GM18520 (cell line): ENCODE results near the gene NRDE2.

Experiments
- ATAC-seq: cut with Tn5 transposase; IDR thresholded peaks from one replicate; pipeline ENCODE4 v1.9.1; 2021; ENCODE audit not compliant: unreplicated experiment

Gene NRDE2, protein sequence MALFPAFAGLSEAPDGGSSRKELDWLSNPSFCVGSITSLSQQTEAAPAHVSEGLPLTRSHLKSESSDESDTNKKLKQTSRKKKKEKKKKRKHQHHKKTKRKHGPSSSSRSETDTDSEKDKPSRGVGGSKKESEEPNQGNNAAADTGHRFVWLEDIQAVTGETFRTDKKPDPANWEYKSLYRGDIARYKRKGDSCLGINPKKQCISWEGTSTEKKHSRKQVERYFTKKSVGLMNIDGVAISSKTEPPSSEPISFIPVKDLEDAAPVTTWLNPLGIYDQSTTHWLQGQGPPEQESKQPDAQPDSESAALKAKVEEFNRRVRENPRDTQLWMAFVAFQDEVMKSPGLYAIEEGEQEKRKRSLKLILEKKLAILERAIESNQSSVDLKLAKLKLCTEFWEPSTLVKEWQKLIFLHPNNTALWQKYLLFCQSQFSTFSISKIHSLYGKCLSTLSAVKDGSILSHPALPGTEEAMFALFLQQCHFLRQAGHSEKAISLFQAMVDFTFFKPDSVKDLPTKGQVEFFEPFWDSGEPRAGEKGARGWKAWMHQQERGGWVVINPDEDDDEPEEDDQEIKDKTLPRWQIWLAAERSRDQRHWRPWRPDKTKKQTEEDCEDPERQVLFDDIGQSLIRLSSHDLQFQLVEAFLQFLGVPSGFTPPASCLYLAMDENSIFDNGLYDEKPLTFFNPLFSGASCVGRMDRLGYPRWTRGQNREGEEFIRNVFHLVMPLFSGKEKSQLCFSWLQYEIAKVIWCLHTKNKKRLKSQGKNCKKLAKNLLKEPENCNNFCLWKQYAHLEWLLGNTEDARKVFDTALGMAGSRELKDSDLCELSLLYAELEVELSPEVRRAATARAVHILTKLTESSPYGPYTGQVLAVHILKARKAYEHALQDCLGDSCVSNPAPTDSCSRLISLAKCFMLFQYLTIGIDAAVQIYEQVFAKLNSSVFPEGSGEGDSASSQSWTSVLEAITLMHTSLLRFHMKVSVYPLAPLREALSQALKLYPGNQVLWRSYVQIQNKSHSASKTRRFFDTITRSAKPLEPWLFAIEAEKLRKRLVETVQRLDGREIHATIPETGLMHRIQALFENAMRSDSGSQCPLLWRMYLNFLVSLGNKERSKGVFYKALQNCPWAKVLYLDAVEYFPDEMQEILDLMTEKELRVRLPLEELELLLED

DNA sequence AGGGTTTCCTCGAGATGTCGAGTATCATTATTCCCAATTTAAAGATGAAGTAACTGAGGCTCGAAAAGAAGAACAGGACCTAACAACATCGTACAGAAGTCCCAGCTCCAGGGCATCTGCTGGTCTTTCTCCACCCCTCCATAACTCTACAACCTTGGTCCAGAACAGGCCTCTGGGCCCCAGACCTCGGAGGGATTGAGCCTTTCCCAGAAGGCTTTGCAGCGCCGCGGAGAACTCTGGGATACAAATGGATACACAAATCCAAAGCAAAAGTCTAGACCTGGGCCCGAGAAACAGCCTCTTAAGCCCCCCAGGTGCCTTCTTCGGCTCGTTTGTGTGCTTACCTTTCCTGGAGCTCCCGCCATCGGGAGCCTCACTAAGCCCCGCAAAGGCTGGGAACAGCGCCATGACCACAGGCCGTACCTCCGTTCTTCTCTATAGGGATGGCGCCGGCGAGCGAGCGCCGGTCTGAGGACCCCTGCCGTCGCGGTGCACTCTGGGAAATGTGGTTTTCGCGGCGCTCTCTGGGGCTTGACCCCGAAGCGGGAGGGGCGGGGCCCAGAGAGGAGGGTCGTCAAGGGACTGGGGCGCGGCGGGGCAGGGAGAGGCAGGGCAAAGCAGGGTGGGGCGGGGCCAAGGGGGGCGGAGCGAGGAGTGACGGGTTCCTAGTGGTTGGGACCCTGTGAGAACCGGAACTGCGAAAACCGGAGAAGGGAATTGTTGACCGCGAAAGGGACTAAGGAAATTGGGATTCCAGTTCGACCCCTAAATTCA is at the start of gene NRDE2:
NRDE2 (minus strand) TSS at position 445 of the 774 bp plus-strand sequence; CDS start at position 408, 37 bp downstream.
- ATAC-seq, result peak; percentile 89

DNA sequence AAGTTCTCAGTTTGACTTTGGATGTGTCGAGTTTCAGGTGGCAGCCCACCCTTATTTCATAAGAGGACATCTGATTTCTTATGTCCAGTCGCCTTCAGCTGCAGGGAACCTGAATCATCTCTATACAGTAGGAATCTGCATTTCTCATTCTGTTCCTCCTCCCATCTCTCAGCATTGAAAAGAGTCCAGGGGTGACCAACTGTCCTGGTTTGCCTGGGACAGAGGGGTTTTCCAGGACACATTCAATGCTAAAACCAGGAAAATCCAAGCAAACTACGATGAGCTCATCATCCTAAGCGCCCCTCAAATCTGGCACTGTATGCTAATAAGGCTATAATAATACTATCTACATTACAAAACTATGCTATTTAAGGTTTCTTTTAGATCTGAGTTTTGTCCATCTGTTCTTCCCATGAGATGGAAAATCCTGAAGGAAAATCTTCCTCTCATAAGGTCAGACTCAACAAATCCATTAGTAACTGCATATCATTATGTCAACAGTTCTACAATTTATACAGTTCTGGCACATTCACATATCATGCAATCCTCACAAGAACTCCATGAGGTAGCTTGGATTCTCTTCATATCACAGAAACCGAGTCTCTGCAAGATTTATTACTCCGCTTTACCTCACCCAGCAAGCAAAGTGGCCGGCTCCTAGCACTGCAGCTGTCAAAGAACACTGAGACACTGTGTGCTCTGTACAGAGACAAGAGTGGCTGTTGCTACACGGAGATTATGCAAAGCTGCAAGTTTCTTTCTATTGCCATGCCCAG is 49.5 kb upstream of the NRDE2 start:
- ATAC-seq, result no peak

DNA sequence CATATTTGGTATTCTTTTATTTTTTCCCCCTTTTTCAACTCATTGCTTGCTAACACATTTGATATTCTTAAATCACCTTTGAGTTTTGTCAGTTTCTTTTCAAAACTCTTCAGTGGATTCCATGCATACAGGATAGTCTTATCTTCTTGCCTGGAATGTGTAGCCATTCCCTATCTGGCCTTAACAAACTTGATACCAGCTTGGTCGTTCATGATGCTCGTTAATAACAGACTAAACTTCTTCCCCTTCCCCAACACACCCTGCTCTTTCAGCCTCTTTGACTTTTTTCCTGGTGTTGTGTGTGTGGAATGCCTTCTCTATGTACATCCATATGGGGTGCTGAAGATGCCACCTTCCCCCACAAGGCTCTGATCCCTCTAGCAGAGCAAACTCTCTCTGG is 47.4 kb upstream of the NRDE2 start:
- ATAC-seq, result no peak

DNA sequence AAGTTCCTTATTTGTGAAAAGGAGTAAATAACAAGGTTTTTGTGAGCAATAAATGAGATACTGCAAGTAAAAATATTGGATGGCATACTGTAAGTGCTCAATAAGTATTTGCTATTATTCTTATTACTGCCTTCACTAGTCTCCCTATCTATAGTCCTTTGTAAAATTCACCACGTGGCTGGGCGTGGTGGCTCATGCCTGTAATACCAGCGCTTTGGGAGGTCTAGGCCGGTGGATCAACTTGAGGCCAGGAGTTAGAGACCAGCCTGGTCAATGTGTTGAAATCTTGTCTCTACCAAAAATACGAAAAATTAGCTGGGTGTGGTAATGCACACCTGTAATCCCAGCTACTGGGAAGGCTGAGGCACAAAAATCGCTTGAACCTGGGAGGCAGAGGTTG is 46.5 kb upstream of the NRDE2 start:
- ATAC-seq, result no peak

DNA sequence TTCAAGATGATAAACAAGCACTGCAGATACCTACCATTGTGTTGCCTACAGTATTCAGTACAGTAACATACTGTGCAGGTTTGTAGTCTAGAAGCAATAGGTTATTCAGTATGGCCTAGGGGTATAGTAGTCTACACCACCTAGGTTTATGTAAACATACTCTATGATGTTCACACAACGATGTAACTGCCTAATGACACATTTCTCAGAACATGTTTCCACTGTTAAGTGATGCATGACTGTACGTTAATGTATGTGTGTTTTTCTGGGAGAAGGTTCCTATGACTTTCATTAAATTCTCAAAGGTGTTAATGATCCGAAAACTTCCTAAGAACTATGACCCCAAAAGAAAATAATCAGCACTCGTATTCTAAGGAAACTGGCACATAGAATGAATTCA is 44.2 kb upstream of the NRDE2 start:
- no peak for ATAC-seq

DNA sequence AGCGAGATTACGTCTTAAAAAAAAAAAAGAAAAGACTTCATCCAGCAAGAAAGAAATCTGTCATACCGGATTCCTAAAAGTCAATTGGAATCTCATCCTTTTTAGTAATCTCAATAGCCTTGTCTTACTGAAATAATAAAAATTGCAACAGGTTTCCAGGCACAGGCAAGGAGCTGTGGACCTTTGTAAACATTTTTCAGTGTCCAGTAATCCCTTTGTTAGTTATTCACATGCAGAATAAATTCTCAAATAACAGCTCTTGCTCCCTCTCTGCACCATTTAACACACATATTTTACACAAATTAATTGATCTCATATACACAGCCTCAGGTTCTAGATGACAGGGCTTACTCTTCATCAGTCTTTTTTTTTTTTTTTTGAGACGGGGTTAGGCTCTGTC is 43.1 kb upstream of the NRDE2 start:
- no peak for ATAC-seq

DNA sequence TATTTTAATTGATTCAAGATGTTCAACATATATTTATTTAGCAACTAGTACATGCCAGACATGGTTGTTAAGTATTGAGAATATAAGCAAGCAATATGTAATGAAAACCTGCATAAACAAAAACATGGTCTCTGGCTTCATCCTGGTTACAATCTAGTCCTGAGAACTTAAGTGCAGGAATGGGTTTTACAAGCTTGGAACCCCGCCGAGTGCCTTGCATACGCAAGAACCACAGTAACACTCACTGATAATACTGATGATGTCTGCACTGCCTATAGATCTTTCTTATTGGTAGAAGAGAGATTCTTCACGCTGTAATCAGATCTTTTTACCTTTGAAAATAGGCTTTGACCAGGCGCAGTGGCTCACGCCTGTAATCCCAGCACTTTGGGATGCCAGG is 42.1 kb upstream of the NRDE2 start:
- ATAC-seq, result no peak

DNA sequence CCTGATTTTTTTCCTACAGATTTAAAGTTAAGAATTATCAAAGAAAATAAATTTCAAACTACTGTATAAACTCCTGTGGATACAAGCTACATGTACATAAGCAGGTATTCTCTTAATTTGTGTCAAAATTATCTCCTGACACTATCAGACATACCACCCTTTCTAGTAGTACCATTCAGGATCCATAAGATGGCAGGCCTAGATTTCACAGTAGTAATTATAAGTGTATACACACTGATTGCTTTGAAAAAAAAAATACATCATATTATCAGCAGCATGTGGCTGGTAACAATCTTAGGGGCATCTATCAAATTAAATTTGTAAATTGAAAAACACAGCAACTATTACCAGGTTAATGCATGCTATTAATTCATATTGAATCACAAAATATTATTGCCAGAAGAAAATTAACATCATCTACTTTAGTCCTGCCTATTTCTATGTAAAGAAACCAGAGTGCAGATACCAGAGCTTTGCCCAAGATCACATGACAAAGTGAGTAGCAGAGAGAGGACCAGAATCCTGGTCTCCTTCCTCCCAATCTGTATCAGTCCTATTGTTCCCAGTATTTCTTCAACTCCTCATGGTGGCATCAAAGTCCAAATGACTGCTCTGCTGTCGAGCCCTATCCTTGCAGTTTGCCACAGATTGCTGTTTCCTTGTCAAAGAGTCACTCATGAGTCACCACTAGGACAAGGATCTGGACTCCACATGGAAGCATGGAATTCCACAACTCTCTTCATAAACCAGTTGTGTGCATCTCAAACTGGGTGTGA is 37.4 kb upstream of the NRDE2 start:
- ATAC-seq, result no peak

DNA sequence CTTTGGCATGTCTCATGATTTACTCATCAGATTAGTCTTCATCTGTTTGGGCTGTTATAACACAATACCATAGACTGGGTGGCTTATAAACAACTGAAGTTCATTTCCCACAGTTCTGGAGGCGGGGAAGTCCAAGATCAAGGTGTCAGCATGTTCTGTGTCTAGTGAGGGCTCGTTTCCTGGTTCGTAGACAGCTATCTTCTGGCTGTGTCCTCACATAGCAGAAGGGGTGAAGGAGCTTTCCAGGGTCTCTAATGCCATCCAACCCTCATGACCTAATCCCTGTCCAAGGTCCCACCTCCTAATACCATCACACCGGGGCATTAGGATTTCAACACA is 30.8 kb upstream of the NRDE2 start:
- ATAC-seq, result no peak

DNA sequence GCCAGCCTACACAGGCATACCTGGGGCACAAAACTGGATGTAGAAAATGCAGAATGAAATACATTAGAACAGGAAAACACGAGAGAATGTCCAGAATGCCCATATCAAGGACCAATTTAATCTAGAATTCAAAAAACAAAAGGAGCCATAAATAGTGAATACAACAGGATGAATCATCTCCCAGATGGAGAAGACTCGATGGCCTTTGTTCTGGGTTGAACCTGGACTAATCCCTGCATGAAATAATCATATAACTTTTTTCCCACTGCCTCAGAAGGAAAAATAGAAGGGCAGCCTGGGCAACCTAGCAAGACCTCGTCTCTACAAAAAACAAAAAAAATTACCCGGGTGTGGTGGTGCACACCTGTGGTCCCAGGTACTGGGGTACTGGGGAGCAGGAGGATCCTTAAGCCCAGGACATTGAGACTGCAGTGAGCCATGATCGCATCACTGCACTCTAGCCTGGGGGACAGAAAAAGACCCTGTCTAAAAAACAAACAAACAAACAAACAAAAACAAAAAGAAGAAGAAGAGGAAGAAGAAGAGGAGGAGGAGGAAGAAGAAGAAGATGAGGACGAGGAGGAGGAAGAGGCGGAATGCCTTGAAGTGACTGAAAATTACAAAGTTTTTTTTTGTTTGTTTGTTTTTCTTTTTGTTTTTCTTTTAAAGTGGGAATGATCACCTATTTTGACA is 30.3 kb upstream of the NRDE2 start:
- ATAC-seq, result no peak

DNA sequence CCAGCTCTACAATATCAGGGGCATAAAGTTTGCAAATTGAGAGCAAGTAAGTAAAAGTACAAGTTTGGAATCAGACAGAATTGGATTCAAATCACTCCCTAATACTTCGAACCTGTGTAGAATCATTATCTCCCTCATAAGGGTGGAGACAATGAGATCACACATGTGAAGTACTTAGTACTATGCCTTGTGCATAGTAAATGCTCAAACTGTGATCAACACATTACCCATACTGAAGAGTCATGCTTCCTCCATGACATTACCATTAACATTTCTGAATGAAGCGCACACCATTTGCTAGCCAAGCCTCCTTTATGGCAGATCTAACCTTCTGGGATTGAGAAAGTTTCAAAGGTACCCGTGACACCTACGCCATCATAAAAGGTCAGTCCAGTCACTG is 26.6 kb upstream of the NRDE2 start:
- no peak for ATAC-seq

DNA sequence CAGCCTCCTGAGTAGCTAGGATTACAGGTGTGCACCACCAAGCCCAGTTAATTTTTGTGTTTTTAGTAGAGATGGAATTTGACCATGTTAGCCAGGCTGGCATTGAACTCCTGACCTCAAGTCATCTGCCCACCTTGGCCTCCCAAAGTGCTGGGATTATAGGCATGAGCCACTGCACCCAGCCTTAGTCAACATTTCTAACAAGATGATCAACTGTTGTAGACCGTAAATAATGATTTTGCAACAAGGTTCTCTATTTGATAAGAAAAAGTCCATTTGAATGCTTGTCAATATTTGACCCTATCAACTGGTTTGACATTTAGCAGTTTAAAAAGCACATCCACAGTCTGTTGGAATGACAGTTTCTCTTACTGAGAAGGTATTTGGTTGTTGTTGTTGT is 25.2 kb upstream of the NRDE2 start:
- ATAC-seq, result no peak

DNA sequence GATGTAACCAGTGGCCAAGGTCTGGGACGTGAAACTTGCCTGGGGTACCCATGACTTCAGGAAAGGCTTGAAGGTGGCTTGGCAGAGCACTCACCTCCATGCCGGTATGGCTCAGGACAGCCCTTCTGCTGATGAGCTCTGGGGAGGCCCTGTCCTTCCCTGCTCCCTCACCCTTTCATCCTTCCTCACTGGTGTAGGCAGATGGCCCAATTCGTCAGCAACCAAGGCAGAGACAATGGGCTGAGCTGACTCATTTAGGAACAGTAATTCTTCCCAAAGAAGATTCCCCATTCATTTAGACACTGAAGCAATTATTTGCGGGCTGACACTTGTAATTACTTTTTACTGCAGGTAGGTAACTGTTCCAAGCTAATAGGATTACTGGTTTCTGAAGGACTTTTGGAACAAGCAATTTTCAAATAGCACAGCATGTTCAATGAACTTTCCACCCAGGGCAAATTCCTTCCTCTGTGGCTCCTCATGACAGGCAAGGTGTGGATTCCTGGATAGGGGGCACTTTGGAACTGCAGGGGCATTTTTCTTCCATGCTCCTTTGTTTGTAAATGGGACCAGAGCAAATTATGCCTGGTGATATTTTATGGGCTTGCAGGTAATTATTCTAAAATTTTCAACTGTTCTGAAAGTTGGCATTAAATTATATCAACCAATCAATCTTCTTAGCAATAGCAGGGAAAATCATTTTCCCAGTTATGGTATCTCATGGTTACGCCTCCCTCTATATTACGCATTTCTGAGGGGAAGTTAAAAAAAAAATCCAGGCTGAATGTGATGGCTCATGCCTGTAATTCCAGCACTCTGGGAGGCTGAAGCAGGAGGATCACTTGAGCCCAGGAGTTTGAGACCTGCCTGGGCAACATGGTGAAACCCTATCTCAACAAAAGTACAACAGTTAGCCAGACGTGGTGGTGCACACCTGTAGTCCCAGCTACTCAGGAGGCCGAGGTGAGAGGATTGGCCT is 24.1 kb upstream of the NRDE2 start:
- no peak for ATAC-seq

DNA sequence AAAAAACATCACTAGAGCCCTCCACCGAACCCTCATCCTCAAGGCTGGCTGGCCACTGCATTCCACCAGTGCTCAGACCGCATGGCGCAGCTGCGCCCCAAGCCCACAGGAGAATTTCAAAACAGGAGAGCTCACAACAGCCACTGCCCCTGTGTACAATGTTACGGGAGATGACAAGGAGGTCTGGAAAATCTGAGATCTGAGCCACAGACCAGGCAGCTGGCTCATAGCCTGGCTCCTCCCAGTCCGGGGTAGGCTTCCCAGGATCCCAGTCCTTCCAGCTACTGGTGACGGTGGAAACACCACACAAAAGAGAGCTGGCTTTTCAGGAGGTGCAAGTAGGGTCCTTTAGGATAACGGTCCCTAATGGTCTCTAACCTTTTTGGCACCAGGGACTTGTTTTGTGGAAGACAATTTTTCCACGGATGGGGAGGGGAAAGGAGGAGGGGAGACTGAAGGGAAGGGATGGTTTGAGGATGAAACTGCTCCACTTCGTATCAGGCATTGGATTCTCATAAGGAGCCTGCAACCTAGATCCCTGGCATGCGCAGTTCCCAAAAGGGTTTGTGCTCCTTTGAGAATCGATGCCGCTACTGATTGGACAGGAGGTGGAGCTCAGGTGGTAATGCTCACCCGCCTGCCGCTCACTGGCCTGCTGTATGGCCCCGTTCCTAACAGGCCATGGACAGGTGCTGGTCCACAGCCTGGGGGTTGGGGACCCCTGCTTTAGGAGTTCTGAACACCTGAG is 23.0 kb upstream of the NRDE2 start:
- no peak for ATAC-seq

DNA sequence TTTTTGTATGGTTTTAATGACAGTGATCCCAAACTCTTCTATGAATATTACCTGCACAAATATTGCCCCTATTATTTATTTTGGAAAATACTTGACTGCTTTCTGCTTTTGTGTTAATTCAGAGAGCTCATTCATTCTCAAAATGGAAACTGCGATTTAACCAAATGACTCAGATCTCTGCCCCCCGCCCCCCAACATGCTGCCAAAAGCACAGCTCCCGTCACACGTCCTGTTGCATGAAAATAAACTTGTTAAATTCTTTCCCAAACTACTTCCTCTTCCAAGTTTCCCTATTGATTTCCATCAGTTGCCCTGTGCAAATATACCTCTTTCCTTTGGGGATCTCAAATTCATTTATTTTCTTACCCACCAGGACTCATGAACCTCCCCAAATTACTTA is 18.0 kb upstream of the NRDE2 start:
- ATAC-seq, result no peak

DNA sequence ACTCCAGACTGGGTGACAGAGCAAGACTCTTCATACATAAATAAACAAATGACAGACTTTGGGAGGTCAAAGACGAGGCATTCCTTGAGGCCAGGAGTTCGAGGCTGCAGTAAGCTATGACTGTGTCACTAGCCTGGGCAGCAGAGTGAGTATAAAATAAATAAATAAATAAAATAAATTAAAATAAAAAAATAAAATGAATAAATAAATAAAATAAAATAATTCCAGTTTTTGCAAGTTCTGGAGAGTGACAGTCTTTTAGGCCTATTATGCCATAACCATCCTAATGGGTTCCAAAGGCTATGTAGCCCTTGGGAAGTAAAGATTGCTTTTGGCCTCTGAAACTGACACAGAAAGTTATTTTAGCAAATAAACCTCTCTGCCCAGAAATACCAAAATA is 16.5 kb upstream of the NRDE2 start:
- no peak for ATAC-seq

DNA sequence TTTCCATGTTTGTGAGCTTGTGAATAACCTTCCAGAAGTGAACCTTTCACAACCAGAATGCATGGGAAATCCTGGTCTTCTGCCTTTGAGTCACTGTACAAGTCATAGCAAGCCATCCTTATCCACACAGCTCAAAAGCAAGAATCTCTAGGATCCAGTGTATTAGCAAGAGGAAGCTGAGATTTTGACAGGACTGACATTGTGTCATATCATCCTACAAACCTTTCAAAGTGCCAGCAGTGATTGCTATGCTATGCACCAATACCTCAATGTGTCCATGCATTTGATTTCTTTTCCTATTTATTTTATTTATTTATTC is 13.5 kb upstream of the NRDE2 start:
- no peak for ATAC-seq
